Endothelial cell of umbilical vein (primary cell): ENCODE data around the gene LIG4. TPM values are rescaled to one million over a fixed set of nuclear protein-coding genes. Genes with fewer than 3 reads are reported as not detected.

ENCODE experiments used
- BruUV-seq: library from RNA; stranded (reverse); fragments of 400-500 nt; replicated peaks from 2 replicates; lab custom pipeline; 2021; lab: Mats Ljungman, UMichigan
- CTCF ChIA-PET: fragments of 300-600, 350-600 bp; sonication (Branson Sonifier 250); formaldehyde crosslinking; loops from one replicate; lab custom pipeline; 2021; ENCODE audit warnings: antibody characterized with exemption, inconsistent platforms; lab: Charles Lee
- POLR2A ChIA-PET: fragments of 300-600, 350-600 bp; sonication (Branson Sonifier 250); formaldehyde crosslinking; loops from one replicate; lab custom pipeline; 2021; ENCODE audit warnings: antibody characterized with exemption, inconsistent platforms; lab: Charles Lee
- DNase-seq: peaks from one replicate; pipeline ENCODE4 v3.0.0-alpha.2; 2011; ENCODE audit warnings: low read depth, low spot score
- FAIRE-seq: peaks from 2 replicates; lab custom pipeline; 2011; peaks lifted over from hg19 to GRCh38; lab: Jason Lieb, UNC
- H2AFZ ChIP-seq: 2 replicates; pipeline ENCODE4 v1.6.0; 2012; ENCODE audit warnings: low read depth, low read length, control low read depth, inconsistent platforms
- H3K27ac ChIP-seq: 2 replicates; pipeline ENCODE4 v1.5.1; 2011; ENCODE audit warnings: low read depth, mild to moderate bottlenecking, control low read depth, low read length, moderate library complexity; ENCODE audit not compliant: insufficient read depth
- H3K27me3 ChIP-seq, 2 experiments: 2 replicates each; pipeline versions ENCODE4 v1.6.0 to v1.6.1; 2011; ENCODE audit warnings: low read length in 2 of 2, mixed read lengths in 1 of 2; ENCODE audit not compliant: control insufficient read depth in 2 of 2, insufficient read depth in 2 of 2
- H3K36me3 ChIP-seq, 2 experiments: 2 replicates in 1 of 2; 3 replicates in 1 of 2; pipeline ENCODE4 v1.5.1; 2011; ENCODE audit warnings: low read length in 2 of 2, mild to moderate bottlenecking in 1 of 2, moderate library complexity in 1 of 2; ENCODE audit not compliant: control insufficient read depth in 2 of 2, insufficient read depth in 2 of 2; ENCODE audit errors: extremely low read depth in 1 of 2
- H3K4me1 ChIP-seq: 3 replicates; pipeline ENCODE4 v1.5.1; 2011; ENCODE audit warnings: mild to moderate bottlenecking, low read length; ENCODE audit not compliant: control insufficient read depth, insufficient read depth; ENCODE audit errors: extremely low read depth
- H3K4me2 ChIP-seq: 2 replicates; pipeline ENCODE4 v1.6.1; 2011; ENCODE audit warnings: low read length, control low read depth, mixed read lengths; ENCODE audit not compliant: insufficient read depth
- H3K4me3 ChIP-seq, 3 experiments: fragments of 200-600 bp in 1 of 3; sonication (generic), shearing (Covaris generic) in 1 of 3; replicated peaks in 1 of 3; 2 replicates each; pipeline ENCODE4 v1.5.1; 2011 to 2016; ENCODE audit warnings: control low read depth in 3 of 3, low read length in 3 of 3, mild to moderate bottlenecking in 2 of 3, inconsistent platforms in 1 of 3, low read depth in 1 of 3, moderate library complexity in 1 of 3; ENCODE audit not compliant: insufficient read depth in 1 of 3
- H3K79me2 ChIP-seq: 2 replicates; pipeline ENCODE4 v1.6.0; 2012; ENCODE audit warnings: low read length, inconsistent platforms; ENCODE audit not compliant: control insufficient read depth, insufficient read depth
- H3K9ac ChIP-seq: replicated peaks from 2 replicates; pipeline ENCODE3; 2011; ENCODE audit warnings: low read length, control low read depth; ENCODE audit not compliant: insufficient read depth; ENCODE audit errors: extremely low read depth
- H3K9me1 ChIP-seq: replicated peaks from 3 replicates; pipeline ENCODE4 v1.6.0; 2011; ENCODE audit warnings: mild to moderate bottlenecking, low read length; ENCODE audit not compliant: control insufficient read depth, insufficient read depth; ENCODE audit errors: extremely low read depth
- H3K9me3 ChIP-seq: replicated peaks from 2 replicates; pipeline ENCODE4 v1.5.1; 2012; ENCODE audit warnings: low read length, inconsistent platforms; ENCODE audit not compliant: control insufficient read depth, insufficient read depth
- H4K20me1 ChIP-seq: replicated peaks from 2 replicates; pipeline ENCODE3; 2011; ENCODE audit warnings: mild to moderate bottlenecking, low read length; ENCODE audit not compliant: control insufficient read depth, insufficient read depth; ENCODE audit errors: extremely low read depth
- EZH2 ChIP-seq: IDR thresholded peaks from 2 replicates; pipeline ENCODE4 v1.6.1; 2012; ENCODE audit warnings: borderline replicate concordance, low read depth, mild to moderate bottlenecking, moderate library complexity, low read length, inconsistent platforms; ENCODE audit not compliant: severe bottlenecking
- FOS ChIP-seq: IDR thresholded peaks from 2 replicates; pipeline ENCODE4 v1.6.1; 2011; ENCODE audit warnings: mild to moderate bottlenecking, low read length, moderate library complexity, borderline replicate concordance; ENCODE audit not compliant: insufficient read depth
- GATA2 ChIP-seq: IDR thresholded peaks from 2 replicates; pipeline ENCODE4 v1.7.0; 2011; ENCODE audit warnings: low read depth, mild to moderate bottlenecking, moderate library complexity, mixed read lengths, low read length; ENCODE audit not compliant: insufficient read length, insufficient read depth
- JUN ChIP-seq: IDR thresholded peaks from 2 replicates; pipeline ENCODE4 v1.6.1; 2011; ENCODE audit warnings: borderline replicate concordance, low read depth; ENCODE audit not compliant: insufficient read length, insufficient read depth
- MYC ChIP-seq: IDR thresholded peaks from one replicate; pipeline ENCODE4 v1.6.1; 2011; ENCODE audit warnings: mild to moderate bottlenecking, low read depth, low read length
- POLR2A ChIP-seq: IDR thresholded peaks from 2 replicates; pipeline ENCODE4 v1.6.1; 2012; ENCODE audit warnings: low read depth, mild to moderate bottlenecking, control low read depth, low read length
- POLR2AphosphoS5 ChIP-seq: IDR thresholded peaks from 2 replicates; pipeline ENCODE4 v1.6.1; 2012; ENCODE audit warnings: low read depth, mild to moderate bottlenecking, control low read depth, low read length, moderate library complexity; ENCODE audit not compliant: insufficient read depth
- dilution Hi-C: fragments of 300-500 bp; cut with MboI; formaldehyde crosslinking; loops from one replicate; pipeline ENCODE4 v1.15.0; 2019; ENCODE audit warnings: low sequenced_read_pairs; ENCODE audit not compliant: extremely low pct_ligation_motif_present
- intact Hi-C: fragments of 100-400 bp; cut with micrococcal nuclease; formaldehyde crosslinking; loops from one replicate; pipeline ENCODE4 v1.10.0; 2022
- polyA plus RNA-seq, 4 experiments: library from polyadenylated mRNA; depleted of rRNA in 3 of 4; stranded (reverse) in 3 of 4; unstranded in 1 of 4; fragments of >200 nt; gene quantifications; 2 replicates each; pipeline versions ENCODE4 v1.2.1 to v1.2.3, GENCODE V29; 2011 to 2012; ENCODE audit warnings: missing spikeins in 1 of 4
- total RNA-seq: library from RNA; stranded (reverse); gene quantifications from 2 replicates; pipeline ENCODE4 v1.2.3, GENCODE V29; 2021
- TF ChIP-seq, protein P1 (sequence below): IDR thresholded peaks from 2 replicates; pipeline ENCODE4 v1.6.1; 2011; ENCODE audit not compliant: insufficient read depth, insufficient read length
- TF ChIP-seq, protein P2 (sequence below), 2 donors: IDR thresholded peaks; 1 replicate in 1 of 2; 2 replicates in 1 of 2; pipeline ENCODE4 v1.5.1; 2011; ENCODE audit warnings: low read length in 2 of 2, mild to moderate bottlenecking in 2 of 2, moderate library complexity in 2 of 2, control low read depth in 1 of 2, inconsistent platforms in 1 of 2, low read depth in 1 of 2; ENCODE audit not compliant: insufficient read depth in 1 of 2; ENCODE audit errors: extremely low read depth in 1 of 2

The LIG4 gene
- total and polyA plus RNA-seq, 2 donors (not counting 3 experiments of a cell fraction or from before 2014, with no cell fraction given), result 3.0 to 9.2 TPM

DNA sequence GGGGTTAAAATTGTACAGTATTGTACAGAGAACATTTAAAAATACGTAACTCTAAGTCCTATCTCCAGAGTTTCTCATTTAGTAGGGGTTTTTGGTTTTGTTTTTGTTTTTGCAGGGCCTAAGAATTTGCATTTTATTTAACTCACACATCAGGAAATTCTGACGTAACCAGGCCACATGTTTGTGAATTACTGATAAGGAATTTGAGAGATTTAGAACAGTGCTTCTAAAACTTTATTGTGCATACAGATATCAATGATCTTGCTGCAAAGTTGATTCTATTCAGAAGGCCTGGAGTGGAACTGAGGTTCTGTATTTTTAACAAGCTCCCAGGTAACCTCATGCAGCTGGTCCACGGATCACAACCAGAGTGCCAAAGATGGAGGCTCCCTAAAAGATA is 49.3 kb downstream of the LIG4 start:
- H3K27me3 ChIP-seq, result no peaks in the 10 kb centered on the region
- CTCF ChIA-PET, result interaction anchor here (1.8 kb wide), 1 partner anchor 10 kb away, joined by 8 read pairs; no protein-coding TSS in a partner anchor
- no peak overlapping the region for H2AFZ ChIP-seq
- no peaks in the 10 kb centered on the region for H3K4me1 ChIP-seq
- no peaks in the 10 kb centered on the region for H3K36me3 ChIP-seq
- no peak overlapping the region for H3K27ac ChIP-seq
- TF ChIP-seq, protein P1, sequence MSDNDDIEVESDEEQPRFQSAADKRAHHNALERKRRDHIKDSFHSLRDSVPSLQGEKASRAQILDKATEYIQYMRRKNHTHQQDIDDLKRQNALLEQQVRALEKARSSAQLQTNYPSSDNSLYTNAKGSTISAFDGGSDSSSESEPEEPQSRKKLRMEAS, result no peak
- TF ChIP-seq MYC (no peak), FOS (no peak), JUN (no peak), POLR2AphosphoS5 (no peak), GATA2 (no peak), EZH2 (no peak), POLR2A (no peak)
- TF ChIP-seq, protein P2, sequence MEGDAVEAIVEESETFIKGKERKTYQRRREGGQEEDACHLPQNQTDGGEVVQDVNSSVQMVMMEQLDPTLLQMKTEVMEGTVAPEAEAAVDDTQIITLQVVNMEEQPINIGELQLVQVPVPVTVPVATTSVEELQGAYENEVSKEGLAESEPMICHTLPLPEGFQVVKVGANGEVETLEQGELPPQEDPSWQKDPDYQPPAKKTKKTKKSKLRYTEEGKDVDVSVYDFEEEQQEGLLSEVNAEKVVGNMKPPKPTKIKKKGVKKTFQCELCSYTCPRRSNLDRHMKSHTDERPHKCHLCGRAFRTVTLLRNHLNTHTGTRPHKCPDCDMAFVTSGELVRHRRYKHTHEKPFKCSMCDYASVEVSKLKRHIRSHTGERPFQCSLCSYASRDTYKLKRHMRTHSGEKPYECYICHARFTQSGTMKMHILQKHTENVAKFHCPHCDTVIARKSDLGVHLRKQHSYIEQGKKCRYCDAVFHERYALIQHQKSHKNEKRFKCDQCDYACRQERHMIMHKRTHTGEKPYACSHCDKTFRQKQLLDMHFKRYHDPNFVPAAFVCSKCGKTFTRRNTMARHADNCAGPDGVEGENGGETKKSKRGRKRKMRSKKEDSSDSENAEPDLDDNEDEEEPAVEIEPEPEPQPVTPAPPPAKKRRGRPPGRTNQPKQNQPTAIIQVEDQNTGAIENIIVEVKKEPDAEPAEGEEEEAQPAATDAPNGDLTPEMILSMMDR (IDR thresholded peaks at IDR 0.05; ENCODE audit: extremely low read depth in 1 of 2, insufficient read depth in 1 of 2, low read depth in 1 of 2, low read length in 2 of 2), result no peak
- no peaks in the 10 kb centered on the region for H3K9me3 ChIP-seq
- intact Hi-C loops, result no loop called here
- POLR2A ChIA-PET, result no interaction called here
- dilution Hi-C loops, result no loop called here
- BruUV-seq, result no TSS peak
- FAIRE-seq (no peak), DNase-seq (no peak)
- H4K20me1 ChIP-seq, result no peaks in the 10 kb centered on the region
- no peak overlapping the region for H3K4me2 ChIP-seq
- no peaks in the 10 kb centered on the region for H3K79me2 ChIP-seq
- H3K9me1 ChIP-seq, result no peaks in the 10 kb centered on the region
- no peak overlapping the region for H3K4me3 ChIP-seq
- no peak overlapping the region for H3K9ac ChIP-seq
